Germinal center (tissue), 1 donor: ENCODE data around the gene TNKS1BP1.
"Not testable (repeated sequence)": the region's sequence is repeated elsewhere in the genome, so short reads cannot be mapped to it uniquely, and the experiment has no call there.

Source experiments
- DNase-seq: peaks from one replicate; pipeline ENCODE4 v3.0.0; 2012; ENCODE audit warnings: mixed read lengths, low spot score

TNKS1BP1 gene

DNA sequence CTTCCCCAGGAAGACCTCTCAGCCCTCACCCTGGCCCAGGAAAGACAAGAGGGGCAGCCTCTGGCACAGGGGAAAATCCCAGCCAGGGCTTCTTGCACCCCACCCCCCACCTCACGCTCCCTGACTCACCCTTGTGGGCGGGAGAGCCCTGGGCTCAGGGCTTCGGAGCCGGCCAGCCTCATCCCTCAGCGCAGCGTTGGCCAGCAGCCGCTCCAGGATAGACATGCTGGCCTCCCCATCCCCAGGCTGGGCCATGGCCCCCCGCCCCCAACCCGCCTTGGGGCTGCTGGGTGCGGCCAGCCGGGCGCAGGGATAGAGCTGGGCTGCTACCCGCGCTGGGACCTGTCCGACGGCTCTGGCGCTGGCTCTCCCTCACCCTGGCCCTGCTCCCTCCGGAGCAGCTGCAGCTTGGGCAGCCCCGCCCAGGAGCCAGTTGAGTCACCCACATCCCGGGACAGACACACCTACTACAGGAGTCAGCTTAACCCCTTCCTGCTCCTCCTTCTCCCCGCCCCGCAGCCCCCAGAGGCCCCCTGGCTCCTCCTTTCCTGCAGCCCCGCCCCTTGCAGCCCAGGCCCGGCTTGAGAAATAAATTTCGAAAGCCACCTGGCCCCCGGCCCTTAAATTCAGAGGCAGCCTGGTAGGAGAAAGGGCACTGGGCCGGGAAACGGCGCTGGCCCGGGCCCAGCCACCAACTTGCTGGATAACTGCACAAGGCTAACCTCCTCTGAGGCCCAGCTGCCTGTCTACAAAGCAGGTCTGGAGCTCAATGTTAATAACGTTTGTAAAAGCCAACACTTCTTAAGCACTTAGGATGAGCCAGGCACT, 13.4 kb downstream of the TNKS1BP1 start:
- peak; percentile 65 for DNase-seq

- no peak for DNase-seq
Measured at GRCh38 chr11:57310630-57311086, 14.1 kb downstream of the TNKS1BP1 start.

GRCh38 chr11:57310091-57310490, 14.7 kb downstream of the TNKS1BP1 start:
- DNase-seq = no peak

GRCh38 chr11:57309106-57310059, 15.4 kb downstream of the TNKS1BP1 start:
- no peak for DNase-seq

DNA sequence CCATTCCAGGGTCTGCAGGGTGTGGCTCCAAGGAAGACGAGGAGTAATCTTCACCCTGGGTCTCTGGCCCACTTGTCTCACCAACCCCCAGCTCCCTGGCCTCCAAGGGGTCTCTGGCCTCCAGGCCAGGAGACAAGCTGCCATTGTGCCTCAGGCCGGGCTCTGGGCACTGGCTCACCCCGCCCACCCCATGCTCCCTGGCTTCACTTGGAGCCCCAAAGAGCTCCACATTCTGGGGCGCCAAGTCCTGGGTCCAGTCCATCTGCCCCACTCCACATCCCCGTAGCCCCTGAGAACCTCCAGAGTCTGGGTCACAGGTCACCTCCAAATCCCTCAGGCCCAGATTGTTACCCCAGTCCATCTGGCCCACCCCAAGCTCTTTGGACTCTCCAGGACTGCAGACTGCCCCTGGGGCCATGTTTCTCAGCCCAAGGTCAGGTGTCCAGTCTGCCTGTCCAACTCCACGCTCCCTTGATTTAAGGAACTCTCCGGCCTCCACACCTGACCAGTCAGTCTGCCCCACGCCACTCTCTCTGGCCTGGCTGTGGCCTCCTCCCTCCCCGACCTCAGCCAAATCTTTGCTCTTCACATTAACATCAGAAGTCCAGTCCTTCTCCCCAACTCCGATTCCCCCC, 16.2 kb downstream of the TNKS1BP1 start:
- DNase-seq = no peak

GRCh38 chr11:57307666-57308270, 17.0 kb downstream of the TNKS1BP1 start:
- DNase-seq = no peak

GRCh38 chr11:57306940-57307565, 17.7 kb downstream of the TNKS1BP1 start:
- DNase-seq = no peak

DNA sequence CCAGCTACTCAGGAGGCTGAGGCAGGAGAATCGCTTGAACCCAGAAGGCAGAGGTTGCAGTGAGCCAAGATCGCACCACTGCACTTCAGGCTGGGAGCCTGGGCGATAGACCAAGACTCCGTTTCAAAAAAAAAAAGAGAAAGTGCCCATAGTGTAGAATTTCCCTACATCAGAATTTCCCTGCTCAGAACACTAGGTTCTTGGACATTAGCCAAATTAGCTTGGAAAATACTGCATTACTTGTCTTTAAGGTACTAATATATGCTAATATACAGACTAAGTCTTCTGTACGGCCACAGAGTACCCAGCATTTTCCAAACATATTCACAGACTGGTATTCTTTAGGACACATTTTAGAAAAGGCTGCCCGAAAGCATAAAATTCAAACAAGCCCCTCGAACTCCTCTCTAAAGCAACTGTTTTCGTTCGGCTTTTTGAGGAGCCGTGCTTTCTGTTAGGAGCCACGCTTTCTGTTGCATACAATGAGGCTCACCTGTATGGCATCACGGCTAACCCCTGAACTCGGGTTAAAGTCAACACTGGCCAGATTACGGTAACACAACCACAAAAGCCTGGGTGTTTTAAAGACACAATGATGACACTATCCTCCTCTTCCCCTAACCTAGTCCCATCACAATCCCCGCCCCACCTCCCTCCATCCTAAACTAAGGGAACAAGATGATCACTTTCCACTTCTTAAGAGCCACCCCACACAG, 18.4 kb downstream of the TNKS1BP1 start:
- DNase-seq = no peak

DNA sequence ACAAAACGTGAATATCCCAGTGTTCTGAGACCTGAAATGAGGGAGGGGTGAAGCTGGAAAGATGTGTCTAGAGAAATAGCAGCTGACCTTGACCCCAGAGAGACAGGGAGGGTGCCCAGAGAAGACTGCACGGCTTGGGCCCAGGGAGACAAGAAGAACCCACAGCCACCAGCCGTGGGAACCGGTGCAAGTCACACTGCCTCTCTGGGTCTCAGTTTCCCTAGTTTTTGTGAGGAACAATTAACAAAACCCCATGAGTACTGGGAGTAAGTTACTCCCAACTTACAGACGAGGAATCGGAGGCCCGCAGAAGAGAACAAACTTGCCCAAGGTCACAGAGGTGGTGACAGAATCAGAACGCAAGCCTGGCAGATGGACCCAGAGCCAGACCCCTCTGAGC, 19.2 kb downstream of the TNKS1BP1 start:
- DNase-seq = no peak

DNA sequence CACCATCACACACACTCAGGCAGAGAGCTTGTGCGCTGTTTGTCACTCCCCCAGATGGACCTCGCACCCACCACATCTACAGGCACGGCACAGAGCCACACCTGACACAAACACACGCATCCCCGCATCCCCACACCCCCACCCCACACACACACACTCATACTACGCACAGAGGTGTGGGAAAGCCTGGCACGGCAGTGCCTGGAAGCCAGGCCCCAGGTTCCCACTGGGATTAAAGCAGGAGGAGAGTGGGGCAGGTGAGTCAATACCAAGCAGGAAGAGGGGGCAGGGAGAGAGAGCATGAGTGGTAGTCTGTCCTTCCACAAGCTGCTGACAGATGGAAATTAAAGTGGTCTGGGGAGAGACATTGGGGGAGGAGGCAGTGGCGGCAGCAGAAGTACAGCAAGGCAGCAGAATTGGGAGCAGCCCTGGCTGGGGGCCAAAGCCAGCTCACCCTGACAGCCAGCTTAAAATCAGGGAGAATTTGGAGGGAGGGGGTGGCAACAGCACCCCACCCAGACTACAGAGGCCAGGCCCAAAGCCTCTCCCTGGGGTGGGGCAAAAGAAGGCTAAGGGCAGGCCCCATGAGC, 20.7 kb downstream of the TNKS1BP1 start:
- DNase-seq = no peak

DNA sequence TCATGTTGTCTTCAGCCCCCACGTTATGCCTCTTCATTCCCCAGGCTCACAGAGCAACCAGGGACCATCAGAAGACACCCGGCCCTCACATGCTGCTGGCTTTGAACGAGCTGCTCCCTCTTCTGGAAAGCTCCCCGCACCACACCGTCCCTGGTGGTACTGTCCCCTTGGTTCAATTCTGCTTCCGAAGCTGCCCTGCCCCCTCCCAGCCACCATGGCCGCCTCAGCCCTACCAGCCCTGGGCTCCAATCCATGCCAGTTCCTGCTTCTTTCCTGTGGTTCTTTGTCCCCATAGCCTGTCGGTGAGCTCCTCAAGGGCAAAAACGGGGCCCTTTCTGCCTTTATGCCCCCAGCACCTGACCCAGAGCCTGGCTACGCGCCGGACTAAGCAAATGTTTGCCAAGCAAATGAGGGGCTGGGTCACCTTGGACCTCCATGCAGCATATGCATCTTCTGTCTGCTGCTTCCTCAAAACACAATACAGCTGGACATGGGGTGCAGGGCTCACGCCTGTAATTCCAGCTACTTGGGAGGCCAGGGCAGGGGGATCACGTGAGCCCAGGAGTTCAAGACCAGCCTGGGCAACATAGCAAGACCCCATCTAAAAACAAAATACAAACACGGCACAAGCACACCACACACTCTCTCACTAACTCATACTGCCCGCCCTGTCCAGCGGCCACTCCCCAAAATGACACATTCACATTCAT, 21.3 kb downstream of the TNKS1BP1 start:
- DNase-seq = no peak

- no peak for DNase-seq
Measured at GRCh38 chr11:57302489-57302888, 22.3 kb downstream of the TNKS1BP1 start.

DNA sequence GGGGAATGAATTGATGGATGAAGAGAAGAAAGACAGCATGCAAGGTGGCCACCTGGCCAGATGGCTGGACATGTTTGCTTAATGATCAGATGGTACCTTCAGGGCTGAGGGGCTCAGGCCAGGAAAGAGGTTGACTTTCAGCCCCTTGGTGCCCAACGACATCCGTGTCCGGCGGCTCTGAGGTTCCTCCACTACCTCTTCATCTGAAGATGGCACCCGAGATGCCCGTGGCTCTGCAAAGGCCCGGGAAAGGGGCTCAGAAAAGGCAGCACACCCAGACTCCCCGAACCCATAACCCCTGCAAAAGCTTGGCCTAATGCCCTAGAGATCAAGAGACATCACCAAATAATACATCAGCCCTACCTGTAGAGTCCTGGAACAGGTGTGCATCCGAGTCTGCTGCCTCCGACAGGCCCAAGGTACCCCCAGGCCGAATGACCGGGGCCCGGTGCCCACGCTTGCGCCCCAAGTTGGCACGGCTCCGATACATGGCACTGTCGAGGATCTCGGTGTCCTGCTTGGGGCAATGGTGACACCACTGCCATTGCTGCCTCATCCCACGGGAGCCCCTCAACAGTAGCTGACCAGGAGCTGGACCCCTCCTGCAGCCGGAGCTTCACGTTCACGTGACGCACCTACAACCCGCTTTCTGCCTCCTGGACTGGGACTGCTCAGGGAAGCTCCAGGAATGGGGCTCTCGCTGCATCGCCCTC, 22.9 kb downstream of the TNKS1BP1 start:
- DNase-seq = no peak

DNA sequence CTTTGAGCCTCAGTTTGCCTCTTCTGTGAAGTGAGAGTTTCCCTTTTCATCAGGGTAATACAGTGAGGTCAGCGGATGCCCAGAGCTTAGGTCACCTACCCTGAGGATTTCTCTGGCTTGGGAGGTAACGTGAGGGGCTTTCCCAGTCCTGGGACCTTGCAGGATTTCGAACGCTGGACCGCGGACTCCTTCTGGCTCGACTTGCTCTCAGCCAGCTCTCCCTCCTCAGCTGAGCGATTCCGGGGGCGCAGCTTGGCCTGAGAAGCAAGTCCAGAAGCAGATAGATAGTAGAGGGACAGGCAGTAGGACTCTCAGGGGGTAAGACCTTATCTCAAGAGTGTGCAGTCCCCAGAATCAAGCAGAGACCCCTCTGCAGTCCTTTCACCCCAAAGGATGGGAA, 24.0 kb downstream of the TNKS1BP1 start:
- DNase-seq = no peak

DNA sequence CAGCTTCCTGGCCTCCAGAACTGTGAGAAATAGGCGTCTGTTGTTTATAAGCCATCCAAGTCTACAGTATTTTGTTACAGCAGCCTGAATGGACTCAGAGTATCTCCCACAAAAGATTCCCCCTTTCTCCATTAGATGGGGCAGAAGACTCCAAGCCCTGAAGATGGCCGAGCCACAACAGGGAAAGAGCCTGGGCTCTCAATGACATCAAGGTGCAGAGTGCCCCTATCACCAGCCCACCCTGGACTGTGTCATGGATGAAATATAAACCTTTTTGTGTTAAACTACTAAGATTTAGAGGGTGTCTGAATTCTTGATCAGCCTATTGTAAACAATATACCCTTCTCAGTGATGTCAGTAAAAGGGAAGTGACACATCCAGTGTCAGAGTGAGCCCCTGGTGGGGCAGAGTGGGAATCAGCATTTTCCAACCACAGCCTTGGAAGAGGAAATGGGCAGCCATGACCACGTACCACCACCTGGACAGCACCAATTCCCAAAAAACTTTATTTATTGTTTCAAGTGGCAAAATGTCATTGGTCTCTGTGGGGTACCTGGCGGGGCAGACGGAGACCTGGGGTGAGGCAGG, 25.5 kb downstream of the TNKS1BP1 start:
- no peak for DNase-seq

DNA sequence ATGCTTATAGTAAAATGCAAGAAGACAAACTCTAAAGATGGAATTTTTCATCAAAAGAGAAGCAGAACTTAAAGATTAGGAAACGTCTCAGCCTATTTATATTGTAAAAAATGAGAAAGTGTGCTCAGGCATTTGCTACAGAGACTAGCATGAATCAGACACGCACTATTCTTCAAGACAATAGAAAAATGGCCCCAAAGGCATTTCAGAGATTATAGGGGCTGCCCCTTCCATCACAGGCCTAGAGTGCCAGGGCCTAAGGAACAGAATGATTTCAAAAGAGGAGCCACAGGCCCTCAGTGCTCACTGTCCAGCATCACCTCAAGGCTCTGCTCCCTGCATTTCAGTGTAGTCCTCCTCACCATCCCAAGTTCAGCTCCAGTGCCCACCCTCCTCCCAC, 27.5 kb downstream of the TNKS1BP1 start:
- no peak for DNase-seq

DNA sequence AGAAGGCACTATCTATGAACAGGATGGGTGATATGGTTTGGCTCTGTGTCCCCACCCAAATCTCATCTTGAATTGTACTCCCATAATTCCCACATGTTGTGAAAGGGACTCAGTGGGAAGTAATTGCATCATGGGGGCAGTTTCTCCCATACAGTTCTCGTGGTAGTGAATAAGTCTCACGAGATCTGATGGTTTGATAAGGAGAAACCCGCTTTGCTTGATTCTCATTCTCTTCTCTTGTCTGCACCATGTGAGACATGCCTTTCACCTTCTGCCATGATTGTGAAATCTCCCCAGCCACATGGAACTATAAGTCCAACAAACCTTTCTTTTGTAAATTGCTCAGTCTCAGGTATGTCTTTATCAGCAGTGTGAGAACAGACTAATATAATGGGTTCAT, 28.5 kb downstream of the TNKS1BP1 start:
- not testable (repeated sequence) for DNase-seq

DNA sequence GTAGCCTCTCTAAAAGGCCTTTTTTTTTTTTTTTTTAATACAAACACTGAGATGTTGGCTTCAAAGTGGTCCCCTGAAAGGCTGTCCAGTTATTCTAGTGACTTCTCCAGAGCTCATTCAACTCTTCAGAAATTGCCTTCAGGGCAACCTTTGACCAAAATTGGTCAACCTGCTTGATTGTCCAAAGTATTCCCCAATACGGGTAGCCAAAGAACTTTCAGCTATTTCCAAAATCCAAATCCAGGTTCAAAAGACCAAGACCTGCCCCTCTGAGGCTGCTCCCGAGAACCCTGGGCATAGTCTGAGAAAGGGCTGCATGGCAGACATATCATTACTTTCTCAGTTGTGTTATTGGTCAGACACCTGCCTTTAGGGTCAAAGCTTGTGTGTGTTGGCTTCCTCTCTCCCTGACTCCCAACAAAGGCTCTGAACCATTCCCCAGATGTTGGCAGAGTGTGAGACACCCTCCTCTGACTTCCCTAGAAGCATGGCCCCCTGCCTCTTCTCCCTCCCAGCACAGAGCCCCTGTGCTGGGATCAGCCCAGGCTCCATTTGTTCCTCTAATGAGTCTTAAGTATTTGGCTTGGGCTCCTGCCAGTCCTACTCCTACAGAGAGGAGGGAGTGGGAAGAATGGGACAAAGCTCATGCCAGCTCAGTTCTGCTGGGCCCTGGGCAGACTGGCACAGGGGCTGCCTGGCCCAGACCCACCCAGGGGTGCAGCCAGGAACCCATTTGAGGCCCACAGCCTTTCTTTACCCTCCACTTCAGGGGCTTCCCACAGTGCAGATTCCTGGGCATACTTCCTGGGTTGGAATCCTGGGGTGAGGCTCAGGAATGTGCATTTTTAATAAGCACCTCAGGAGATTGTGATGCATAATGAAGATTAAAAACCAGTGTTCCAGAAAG, 30.3 kb downstream of the TNKS1BP1 start:
- no peak for DNase-seq
